PFSK-1 (cell line): Measurements from ENCODE around the gene HS1BP3.

ENCODE experiments used
- FOXP2 ChIP-seq: optimal IDR thresholded peaks from 2 replicates; pipeline ENCODE3; 2011; ENCODE audit warnings: borderline replicate concordance, control low read depth, inconsistent platforms; ENCODE audit not compliant: insufficient read depth; ENCODE audit errors: extremely low read length, extremely low read depth
- POLR2AphosphoS5 ChIP-seq: IDR thresholded peaks from 2 replicates; pipeline ENCODE4 v1.6.1; 2012; ENCODE audit warnings: low read depth, mild to moderate bottlenecking, control low read depth, low read length, moderate library complexity
- REST ChIP-seq, 2 experiments: IDR thresholded peaks; 2 replicates each; pipeline versions ENCODE4 v1.6.1 to v1.8.0; 2011 to 2012; ENCODE audit warnings: low read depth in 2 of 2, low read length in 2 of 2, control low read depth in 1 of 2, inconsistent platforms in 1 of 2, mild to moderate bottlenecking in 1 of 2, moderate library complexity in 1 of 2; ENCODE audit not compliant: insufficient read depth in 1 of 2
- SIN3A ChIP-seq: IDR thresholded peaks from 2 replicates; pipeline ENCODE4 v1.6.1; 2012; ENCODE audit warnings: mild to moderate bottlenecking, low read length, moderate library complexity, borderline replicate concordance; ENCODE audit not compliant: insufficient read depth
- TAF1 ChIP-seq: IDR thresholded peaks from 2 replicates; pipeline ENCODE4 v1.6.1; 2012; ENCODE audit warnings: low read length, control low read depth, borderline replicate concordance; ENCODE audit not compliant: insufficient read depth

Gene HS1BP3

GRCh38 chr2:20653695-20654534, 3.0 kb upstream of the HS1BP3 start:
- TF ChIP-seq SIN3A (no peak), TAF1 (no peak), FOXP2 (no peak), POLR2AphosphoS5 (no peak)

GRCh38 chr2:20652673-20653575, 2.0 kb upstream of the HS1BP3 start:
- TF ChIP-seq REST (IDR thresholded peaks at IDR 0.05; ENCODE audit: insufficient read depth in 1 of 2, low read depth in 2 of 2, low read length in 2 of 2) = no peak
- TF ChIP-seq POLR2AphosphoS5 = no peak
- no peak for TF ChIP-seq SIN3A
- TF ChIP-seq FOXP2 = no peak
- no peak for TF ChIP-seq TAF1

GRCh38 chr2:20652141-20652540, 1.2 kb upstream of the HS1BP3 start:
- no peak for TF ChIP-seq FOXP2
- TF ChIP-seq REST (IDR thresholded peaks at IDR 0.05; ENCODE audit: insufficient read depth in 1 of 2, low read depth in 2 of 2, low read length in 2 of 2) = no peak

GRCh38 chr2:20651731-20652099, 817 bp upstream of the HS1BP3 start:
- TF ChIP-seq FOXP2 = no peak
- TF ChIP-seq TAF1 = no peak
- TF ChIP-seq REST (IDR thresholded peaks at IDR 0.05; ENCODE audit: insufficient read depth in 1 of 2, low read depth in 2 of 2, low read length in 2 of 2) = no peak
- no peak for TF ChIP-seq POLR2AphosphoS5
- TF ChIP-seq SIN3A = no peak

GRCh38 chr2:20650393-20650876, 463 bp downstream of the HS1BP3 start:
- TF ChIP-seq TAF1 (no peak), SIN3A (no peak), POLR2AphosphoS5 (no peak), REST (IDR thresholded peaks at IDR 0.05; ENCODE audit: insufficient read depth in 1 of 2, low read depth in 2 of 2, low read length in 2 of 2) (no peak), FOXP2 (no peak)
